Thyroid gland (tissue), 4 donors: ENCODE measurements around the gene VPS50.

Experiments used
- POLR2A ChIP-seq, 2 donors: fragments of 450-650 bp; IDR thresholded peaks; one replicate each; pipeline ENCODE4 v1.6.1; 2017; ENCODE audit warnings: antibody characterized with exemption in 2 of 2, mild to moderate bottlenecking in 2 of 2, moderate library complexity in 1 of 2
- TF ChIP-seq, protein P1 (sequence below), 6 experiments: fragments of 200-600 bp in 3 of 6; fragments of 450-650 bp in 3 of 6; sonication (generic) in 3 of 6; IDR thresholded peaks; one replicate each; pipeline ENCODE4 v1.5.1; 2016 to 2019; ENCODE audit warnings: antibody characterized with exemption in 6 of 6, mild to moderate bottlenecking in 2 of 6, inconsistent platforms in 1 of 6, moderate library complexity in 1 of 6

DNA sequence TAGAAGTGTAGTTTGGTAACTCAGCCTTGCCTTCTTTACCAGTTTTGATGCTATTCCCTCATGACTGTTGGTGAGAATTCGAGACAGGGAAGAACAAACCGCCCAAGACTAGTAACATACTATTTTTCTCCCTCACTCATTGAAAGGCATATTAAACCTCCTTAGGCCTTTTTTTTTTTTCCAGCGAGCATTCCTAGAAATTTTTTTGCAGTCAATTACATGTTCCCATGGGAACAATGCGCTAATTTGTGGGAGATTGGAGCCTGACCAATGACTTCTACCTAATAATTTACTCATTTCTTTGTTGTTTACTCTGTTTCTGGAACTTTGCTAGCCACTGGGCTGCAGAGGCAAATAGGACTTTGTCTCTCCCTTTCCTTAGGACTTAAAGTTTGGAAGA is 6.0 kb downstream of the VPS50 start:
- TF ChIP-seq, protein P1, sequence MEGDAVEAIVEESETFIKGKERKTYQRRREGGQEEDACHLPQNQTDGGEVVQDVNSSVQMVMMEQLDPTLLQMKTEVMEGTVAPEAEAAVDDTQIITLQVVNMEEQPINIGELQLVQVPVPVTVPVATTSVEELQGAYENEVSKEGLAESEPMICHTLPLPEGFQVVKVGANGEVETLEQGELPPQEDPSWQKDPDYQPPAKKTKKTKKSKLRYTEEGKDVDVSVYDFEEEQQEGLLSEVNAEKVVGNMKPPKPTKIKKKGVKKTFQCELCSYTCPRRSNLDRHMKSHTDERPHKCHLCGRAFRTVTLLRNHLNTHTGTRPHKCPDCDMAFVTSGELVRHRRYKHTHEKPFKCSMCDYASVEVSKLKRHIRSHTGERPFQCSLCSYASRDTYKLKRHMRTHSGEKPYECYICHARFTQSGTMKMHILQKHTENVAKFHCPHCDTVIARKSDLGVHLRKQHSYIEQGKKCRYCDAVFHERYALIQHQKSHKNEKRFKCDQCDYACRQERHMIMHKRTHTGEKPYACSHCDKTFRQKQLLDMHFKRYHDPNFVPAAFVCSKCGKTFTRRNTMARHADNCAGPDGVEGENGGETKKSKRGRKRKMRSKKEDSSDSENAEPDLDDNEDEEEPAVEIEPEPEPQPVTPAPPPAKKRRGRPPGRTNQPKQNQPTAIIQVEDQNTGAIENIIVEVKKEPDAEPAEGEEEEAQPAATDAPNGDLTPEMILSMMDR (IDR thresholded peaks at IDR 0.05): no peak
- TF ChIP-seq POLR2A (IDR thresholded peaks at IDR 0.05): no peak
